Spinal cord (tissue), 10 donors: ENCODE data around the gene ITPA. TPM values are rescaled to one million over a fixed set of nuclear protein-coding genes. Genes with fewer than 3 reads are reported as not detected.

Source experiments
- DNase-seq, 6 donors: peaks; one replicate each; pipeline versions ENCODE4 v3.0.0 to v3.0.0-alpha.2; 2013 to 2015; ENCODE audit warnings: low spot score in 6 of 6, low read depth in 4 of 6
- H3K27ac ChIP-seq: one replicate; pipeline ENCODE4 v1.5.1; 2013; ENCODE audit warnings: low read depth, low read length, control low read depth
- H3K27me3 ChIP-seq: one replicate; pipeline ENCODE4 v1.6.1; 2013; ENCODE audit warnings: low read length; ENCODE audit not compliant: control insufficient read depth, insufficient read depth
- H3K36me3 ChIP-seq: one replicate; pipeline ENCODE4 v1.6.1; 2013; ENCODE audit warnings: low read length; ENCODE audit not compliant: control insufficient read depth, insufficient read depth
- H3K4me1 ChIP-seq: one replicate; pipeline ENCODE4 v1.6.1; 2013; ENCODE audit warnings: low read length; ENCODE audit not compliant: control insufficient read depth, insufficient read depth
- H3K4me3 ChIP-seq: one replicate; pipeline ENCODE4 v1.5.1; 2013; ENCODE audit warnings: low read depth, low read length, control low read depth
- H3K9me3 ChIP-seq: one replicate; pipeline ENCODE4 v1.6.1; 2013; ENCODE audit warnings: low read length; ENCODE audit not compliant: control insufficient read depth, insufficient read depth
- WGBS: methylation state at CpG from one replicate; pipeline ENCODE4 v1.1.5; 2013; ENCODE audit warnings: missing lambda C conversion rate; ENCODE audit not compliant: insufficient coverage; 5-methylcytosine and 5-hydroxymethylcytosine counted together
- polyA plus RNA-seq, 2 donors: library from polyadenylated mRNA; unstranded; fragments of 120-200 nt; gene quantifications; one replicate each; pipeline ENCODE4 v1.2.1, GENCODE V29; 2013; ENCODE audit not compliant: insufficient read length in 2 of 2
- total RNA-seq, 2 donors: library from RNA; depleted of rRNA in 1 of 2; stranded (reverse); fragments of 120-200 nt in 1 of 2; fragments of >200 nt in 1 of 2; gene quantifications; one replicate each; pipeline versions ENCODE4 v1.2.3 to v1.2.4, GENCODE V29; 2013 to 2014
- donor health status: healthy.

ITPA gene
- total and polyA plus RNA-seq, 4 donors, result 24.4 to 82.8 (median 58.7) TPM

- H3K9me3 ChIP-seq, result no peaks in the 10 kb centered on the region
- H3K4me1 ChIP-seq, result peaks cover 6% of the 10 kb centered on the region
- H3K4me3 ChIP-seq, result no peak overlapping the region
- WGBS, result 81% methylated on average over 7 of the region's 10 CpGs
- no peak for DNase-seq
- H3K27me3 ChIP-seq, result no peaks in the 10 kb centered on the region
- H3K27ac ChIP-seq, result no peak overlapping the region
- H3K36me3 ChIP-seq, result peaks cover 61% of the 10 kb centered on the region
Measured at GRCh38 chr20:3226093-3226492, 16.8 kb downstream of the ITPA start.

GRCh38 chr20:3226864-3227263 is 17.6 kb downstream of the ITPA start:
- no peak overlapping the region for H3K27ac ChIP-seq
- no peak overlapping the region for H3K4me3 ChIP-seq
- no peaks in the 10 kb centered on the region for H3K9me3 ChIP-seq
- H3K36me3 ChIP-seq, result peaks cover 53% of the 10 kb centered on the region
- 94% methylated on average over 14 of the region's 14 CpGs for WGBS
- peaks cover 6% of the 10 kb centered on the region for H3K4me1 ChIP-seq
- no peaks in the 10 kb centered on the region for H3K27me3 ChIP-seq
- DNase-seq, result no peak

- H3K27me3 ChIP-seq, result no peaks in the 10 kb centered on the region
- no peak overlapping the region for H3K27ac ChIP-seq
- peaks cover 46% of the 10 kb centered on the region for H3K36me3 ChIP-seq
Measured at GRCh38 chr20:3227506-3227905, 18.2 kb downstream of the ITPA start.

GRCh38 chr20:3227936-3228749 is 18.8 kb downstream of the ITPA start:
- Histone ChIP-seq H3K4me3 (no peak overlapping the region), H3K27me3 (no peaks in the 10 kb centered on the region), H3K9me3 (no peaks in the 10 kb centered on the region), H3K36me3 (peaks cover 40% of the 10 kb centered on the region), H3K27ac (no peak overlapping the region), H3K4me1 (no peaks in the 10 kb centered on the region)
- WGBS, result 87% methylated on average over 33 of the region's 42 CpGs
- DNase-seq, result no peak

More at GRCh38 chr20:3227506-3227905, 18.2 kb downstream of the ITPA start:
- Histone ChIP-seq H3K4me3 (no peak overlapping the region), H3K9me3 (no peaks in the 10 kb centered on the region), H3K4me1 (peaks cover 3% of the 10 kb centered on the region)
- 63% methylated on average over 2 of the region's 7 CpGs for WGBS
- DNase-seq, result no peak

GRCh38 chr20:3228750-3229032 is 19.4 kb downstream of the ITPA start:
- 95% methylated on average over 7 of the region's 11 CpGs for WGBS
- no peaks in the 10 kb centered on the region for H3K4me1 ChIP-seq
- no peaks in the 10 kb centered on the region for H3K9me3 ChIP-seq
- no peak overlapping the region for H3K27ac ChIP-seq
- no peak for DNase-seq
- H3K4me3 ChIP-seq, result no peak overlapping the region
- H3K27me3 ChIP-seq, result no peaks in the 10 kb centered on the region
- H3K36me3 ChIP-seq, result peaks cover 37% of the 10 kb centered on the region

GRCh38 chr20:3229158-3229557 is 19.9 kb downstream of the ITPA start:
- 95% methylated on average over 21 of the region's 22 CpGs for WGBS
- DNase-seq, result no peak
- H3K27ac ChIP-seq, result no peak overlapping the region
- peaks cover 32% of the 10 kb centered on the region for H3K36me3 ChIP-seq
- H3K9me3 ChIP-seq, result no peaks in the 10 kb centered on the region
- no peaks in the 10 kb centered on the region for H3K27me3 ChIP-seq
- H3K4me3 ChIP-seq, result no peak overlapping the region
- H3K4me1 ChIP-seq, result no peaks in the 10 kb centered on the region

- no peak for DNase-seq
- no peak overlapping the region for H3K4me3 ChIP-seq
- H3K27me3 ChIP-seq, result no peaks in the 10 kb centered on the region
- no peak overlapping the region for H3K27ac ChIP-seq
- H3K36me3 ChIP-seq, result peaks cover 26% of the 10 kb centered on the region
- no peaks in the 10 kb centered on the region for H3K4me1 ChIP-seq
- H3K9me3 ChIP-seq, result no peaks in the 10 kb centered on the region
- WGBS, result 90% methylated on average over 12 of the region's 14 CpGs
Measured at GRCh38 chr20:3229798-3230197, 20.5 kb downstream of the ITPA start.

GRCh38 chr20:3231116-3231515 is 21.8 kb downstream of the ITPA start:
- H3K4me1 ChIP-seq, result no peaks in the 10 kb centered on the region
- H3K4me3 ChIP-seq, result no peak overlapping the region
- no peaks in the 10 kb centered on the region for H3K9me3 ChIP-seq
- H3K36me3 ChIP-seq, result peaks cover 26% of the 10 kb centered on the region
- H3K27ac ChIP-seq, result no peak overlapping the region
- WGBS, result 95% methylated on average over 19 of the region's 21 CpGs
- H3K27me3 ChIP-seq, result peaks cover 9% of the 10 kb centered on the region
- DNase-seq, result no peak

GRCh38 chr20:3231889-3232588 is 22.7 kb downstream of the ITPA start:
- Histone ChIP-seq H3K4me1 (no peaks in the 10 kb centered on the region), H3K27me3 (peaks cover 16% of the 10 kb centered on the region), H3K36me3 (peaks cover 19% of the 10 kb centered on the region), H3K9me3 (no peaks in the 10 kb centered on the region), H3K27ac (no peak overlapping the region), H3K4me3 (no peak overlapping the region)
- 89% methylated on average over 12 of the region's 15 CpGs for WGBS
- no peak for DNase-seq
